Measurements from ENCODE around the gene KRTCAP2.
A peak's percentile ranks its signal among the peaks of the same experiment; 100 is the strongest.

KRTCAP2 gene

GRCh38 chr1:155197901-155198546 lies 24.9 kb upstream of the KRTCAP2 start:
- Histone ChIP-seq H3K27me3 (ENCODE audit: insufficient read depth, low read length) (no peaks in the 10 kb centered on the region), H2AK5ac (ENCODE audit: low read length) (no peak overlapping the region), H3K23ac (ENCODE audit: low read length) (no peak overlapping the region), H2BK5ac (ENCODE audit: low read depth, low read length, poor library complexity) (no peak overlapping the region), H2BK120ac (ENCODE audit: insufficient read depth, low read length, poor library complexity) (no peak overlapping the region), H3K14ac (ENCODE audit: low read length) (no peak overlapping the region), H3K4me3 (ENCODE audit: low read depth, low read length) (no peak overlapping the region), H3K4ac (ENCODE audit: low read depth, low read length) (no peak overlapping the region), H3K36me3 (ENCODE audit: control insufficient read depth in 1 of 2, insufficient read depth in 2 of 2, low read length in 2 of 2) (peaks cover 31 to 54% of the 10 kb centered on the region in 2 experiments), H2AFZ (ENCODE audit: insufficient read depth, low read length, poor library complexity) (no peak overlapping the region), H3K18ac (ENCODE audit: low read length) (no peak overlapping the region), H3K4me2 (ENCODE audit: low read length) (no peak overlapping the region), H4K12ac (ENCODE audit: low read depth, low read length) (no peak overlapping the region), H3K9ac (ENCODE audit: low read length) (no peak overlapping the region), H3K9me3 (ENCODE audit: insufficient read depth, low read depth, low read length) (no peaks in the 10 kb centered on the region), H4K8ac (ENCODE audit: low read depth, low read length) (no peak overlapping the region), H3K4me1 (ENCODE audit: control insufficient read depth in 1 of 2, insufficient read depth in 2 of 2, low read length in 2 of 2) (peaks cover 6 to 14% of the 10 kb centered on the region in 2 experiments), H3K27ac (ENCODE audit: low read depth, low read length) (no peak overlapping the region), H3K79me1 (ENCODE audit: low read length) (peaks cover 12% of the 10 kb centered on the region), H4K91ac (ENCODE audit: low read depth, low read length) (no peak overlapping the region), H3K79me2 (ENCODE audit: control insufficient read depth, insufficient read depth, low read length, poor library complexity) (peaks cover 2% of the 10 kb centered on the region), H2BK12ac (ENCODE audit: low read length) (no peak overlapping the region)
- no CpG with 5 or more reads among the region's 15 CpGs for WGBS (ENCODE audit: extremely low coverage, insufficient coverage, insufficient read length)
- no peak for DNase-seq

GRCh38 chr1:155196893-155197638 lies 24.0 kb upstream of the KRTCAP2 start:
- no peak overlapping the region for H3K27ac ChIP-seq (ENCODE audit: low read depth, low read length)

GRCh38 chr1:155196103-155196892 lies 23.2 kb upstream of the KRTCAP2 start:
- no peak overlapping the region for H3K18ac ChIP-seq (ENCODE audit: low read length)
- peaks cover 2% of the 10 kb centered on the region for H3K79me2 ChIP-seq (ENCODE audit: control insufficient read depth, insufficient read depth, low read length, poor library complexity)
- no CpG with 5 or more reads among the region's 6 CpGs for WGBS (ENCODE audit: extremely low coverage, insufficient coverage, insufficient read length)
- no peaks in the 10 kb centered on the region for H3K27me3 ChIP-seq (ENCODE audit: insufficient read depth, low read length)
- H3K27ac ChIP-seq (ENCODE audit: low read depth, low read length) = no peak overlapping the region
- no peak overlapping the region for H4K8ac ChIP-seq (ENCODE audit: low read depth, low read length)
- H3K4ac ChIP-seq (ENCODE audit: low read depth, low read length) = peak overlapping the region; percentile 13
- peaks cover 7 to 15% of the 10 kb centered on the region in 2 experiments for H3K4me1 ChIP-seq (ENCODE audit: control insufficient read depth in 1 of 2, insufficient read depth in 2 of 2, low read length in 2 of 2)
- no peak overlapping the region for H3K23ac ChIP-seq (ENCODE audit: low read length)
- no peak overlapping the region for H3K4me3 ChIP-seq (ENCODE audit: low read depth, low read length)
- H3K9ac ChIP-seq (ENCODE audit: low read length) = no peak overlapping the region
- no peak overlapping the region for H2BK12ac ChIP-seq (ENCODE audit: low read length)
- no peak overlapping the region for H2AK5ac ChIP-seq (ENCODE audit: low read length)
- no peak overlapping the region for H2BK5ac ChIP-seq (ENCODE audit: low read depth, low read length, poor library complexity)
- H2AFZ ChIP-seq (ENCODE audit: insufficient read depth, low read length, poor library complexity) = no peak overlapping the region
- H4K91ac ChIP-seq (ENCODE audit: low read depth, low read length) = no peak overlapping the region
- H3K4me2 ChIP-seq (ENCODE audit: low read length) = no peak overlapping the region
- H2BK120ac ChIP-seq (ENCODE audit: insufficient read depth, low read length, poor library complexity) = no peak overlapping the region
- peaks cover 13% of the 10 kb centered on the region for H3K79me1 ChIP-seq (ENCODE audit: low read length)
- H3K9me3 ChIP-seq (ENCODE audit: insufficient read depth, low read depth, low read length) = peaks cover 2% of the 10 kb centered on the region
- no peak overlapping the region for H3K14ac ChIP-seq (ENCODE audit: low read length)
- H4K12ac ChIP-seq (ENCODE audit: low read depth, low read length) = no peak overlapping the region
- H3K36me3 ChIP-seq (ENCODE audit: control insufficient read depth in 1 of 2, insufficient read depth in 2 of 2, low read length in 2 of 2) = peaks cover 27 to 41% of the 10 kb centered on the region in 2 experiments
- DNase-seq = no peak

More at GRCh38 chr1:155196893-155197638, 24.0 kb upstream of the KRTCAP2 start:
- no CpG with 5 or more reads among the region's 20 CpGs for WGBS (ENCODE audit: extremely low coverage, insufficient coverage, insufficient read length)
- Histone ChIP-seq H4K91ac (ENCODE audit: low read depth, low read length) (no peak overlapping the region), H2BK120ac (ENCODE audit: insufficient read depth, low read length, poor library complexity) (no peak overlapping the region), H2AK5ac (ENCODE audit: low read length) (no peak overlapping the region), H4K8ac (ENCODE audit: low read depth, low read length) (no peak overlapping the region), H3K4me1 (ENCODE audit: control insufficient read depth in 1 of 2, insufficient read depth in 2 of 2, low read length in 2 of 2) (peaks cover 7 to 15% of the 10 kb centered on the region in 2 experiments), H3K79me2 (ENCODE audit: control insufficient read depth, insufficient read depth, low read length, poor library complexity) (peaks cover 2% of the 10 kb centered on the region), H3K4me2 (ENCODE audit: low read length) (no peak overlapping the region), H3K14ac (ENCODE audit: low read length) (no peak overlapping the region), H3K18ac (ENCODE audit: low read length) (no peak overlapping the region), H3K36me3 (ENCODE audit: control insufficient read depth in 1 of 2, insufficient read depth in 2 of 2, low read length in 2 of 2) (peaks cover 31 to 48% of the 10 kb centered on the region in 2 experiments), H3K9me3 (ENCODE audit: insufficient read depth, low read depth, low read length) (peaks cover 2% of the 10 kb centered on the region), H3K4me3 (ENCODE audit: low read depth, low read length) (no peak overlapping the region), H3K9ac (ENCODE audit: low read length) (no peak overlapping the region), H3K79me1 (ENCODE audit: low read length) (peaks cover 13% of the 10 kb centered on the region), H2BK12ac (ENCODE audit: low read length) (no peak overlapping the region), H3K4ac (ENCODE audit: low read depth, low read length) (no peak overlapping the region), H3K27me3 (ENCODE audit: insufficient read depth, low read length) (no peaks in the 10 kb centered on the region), H2BK5ac (ENCODE audit: low read depth, low read length, poor library complexity) (no peak overlapping the region), H2AFZ (ENCODE audit: insufficient read depth, low read length, poor library complexity) (no peak overlapping the region), H4K12ac (ENCODE audit: low read depth, low read length) (no peak overlapping the region), H3K23ac (ENCODE audit: low read length) (no peak overlapping the region)
- DNase-seq = no peak

Measured in trophoblast cell (in vitro differentiated cells and primary cell).